Measurements from ENCODE around the gene FAHD1.
A peak's percentile ranks its signal among the peaks of the same experiment; 100 is the strongest.
"Not testable (repeated sequence)": the region's sequence is repeated elsewhere in the genome, so short reads cannot be mapped to it uniquely, and the experiment has no call there.

Gene FAHD1

DNA sequence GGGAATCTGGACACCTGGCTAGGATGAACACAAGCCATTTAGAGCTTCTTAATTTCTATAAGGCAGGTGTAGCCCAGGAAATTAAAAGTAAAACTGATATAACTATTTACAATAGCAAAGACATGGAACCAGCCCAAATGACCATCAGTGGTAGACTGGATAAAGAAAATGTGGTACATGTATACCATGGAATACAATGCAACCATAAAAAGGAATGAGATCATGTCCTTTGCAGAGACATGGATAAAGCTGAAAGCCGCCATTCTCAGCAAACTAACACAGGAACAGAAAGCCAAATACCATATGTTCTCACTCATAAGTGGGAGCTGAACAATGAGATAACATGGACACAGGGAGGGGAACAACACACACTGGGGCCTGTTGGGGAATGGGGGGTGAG is 19.4 kb downstream of the FAHD1 start:
- no peak for DNase-seq (ENCODE audit: low spot score)

DNA sequence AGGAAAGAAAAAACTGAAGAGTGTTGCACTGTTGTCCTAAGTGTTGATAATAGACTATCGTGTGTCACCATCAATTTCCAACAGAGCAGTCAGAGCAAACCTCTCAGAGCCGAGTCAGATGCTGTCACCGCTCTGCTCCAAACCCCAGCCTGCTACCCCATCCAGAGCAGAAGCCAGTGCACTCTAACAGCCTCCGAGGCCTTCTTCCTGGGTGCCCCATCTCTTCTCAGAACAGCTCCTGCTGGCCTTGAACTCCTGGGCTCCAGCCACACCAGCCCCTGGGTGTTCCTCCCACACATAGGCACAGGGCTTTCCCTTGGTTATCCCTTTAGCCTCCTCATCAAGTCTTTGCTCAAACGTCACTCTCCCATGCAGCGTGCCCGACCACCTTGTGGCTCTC is 24.0 kb downstream of the FAHD1 start:
- DNase-seq (ENCODE audit: low spot score) = no peak

DNA sequence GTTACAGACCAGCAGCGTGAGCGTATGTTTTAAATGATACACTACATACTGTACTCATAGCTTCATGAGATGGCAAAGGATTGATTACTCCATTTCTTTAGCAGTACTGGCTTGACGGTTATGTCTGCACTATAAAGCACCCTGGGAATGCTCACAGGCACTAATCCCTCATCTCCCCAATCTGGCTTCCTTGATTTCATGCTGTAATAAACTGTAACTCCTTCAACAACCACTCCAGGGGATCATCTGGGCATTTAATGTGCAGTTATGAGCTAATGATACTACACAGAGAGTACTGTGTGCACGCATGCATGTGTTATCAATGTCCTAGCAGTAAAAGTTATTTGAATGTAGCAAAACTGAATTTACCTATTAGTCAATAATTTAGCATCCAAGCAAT is 24.8 kb downstream of the FAHD1 start:
- no peak for DNase-seq (ENCODE audit: low spot score)

DNA sequence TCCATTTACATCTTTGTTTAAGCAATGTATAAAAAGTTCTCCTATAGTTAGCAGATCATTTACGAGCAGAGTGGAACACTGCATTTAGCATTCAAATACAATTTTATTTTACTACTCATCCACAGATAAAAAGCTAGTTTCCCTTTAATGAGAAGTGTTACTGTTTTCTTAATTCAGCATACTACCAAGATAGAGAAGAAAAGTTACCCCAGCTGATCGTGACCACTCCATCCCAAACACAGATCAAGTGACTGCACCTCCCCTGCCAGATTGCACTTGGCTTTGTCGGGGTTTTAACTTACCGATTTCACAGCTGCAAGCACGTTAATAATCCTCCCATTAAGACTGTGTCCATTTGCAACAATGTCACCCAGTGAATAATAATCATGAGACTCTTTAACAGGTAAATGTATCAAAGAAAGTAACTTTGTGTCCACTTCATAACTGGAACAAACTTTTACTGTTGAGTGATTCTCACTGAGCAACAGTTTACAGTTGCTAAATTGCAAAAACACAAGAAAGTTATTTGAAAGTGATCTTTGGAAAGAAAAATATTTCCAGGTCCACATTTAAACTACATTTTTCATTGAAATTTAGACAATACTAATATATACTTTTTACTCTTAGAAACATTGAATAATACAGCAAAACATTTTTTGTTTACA is 30.6 kb downstream of the FAHD1 start:
- DNase-seq (ENCODE audit: low spot score) = no peak

DNA sequence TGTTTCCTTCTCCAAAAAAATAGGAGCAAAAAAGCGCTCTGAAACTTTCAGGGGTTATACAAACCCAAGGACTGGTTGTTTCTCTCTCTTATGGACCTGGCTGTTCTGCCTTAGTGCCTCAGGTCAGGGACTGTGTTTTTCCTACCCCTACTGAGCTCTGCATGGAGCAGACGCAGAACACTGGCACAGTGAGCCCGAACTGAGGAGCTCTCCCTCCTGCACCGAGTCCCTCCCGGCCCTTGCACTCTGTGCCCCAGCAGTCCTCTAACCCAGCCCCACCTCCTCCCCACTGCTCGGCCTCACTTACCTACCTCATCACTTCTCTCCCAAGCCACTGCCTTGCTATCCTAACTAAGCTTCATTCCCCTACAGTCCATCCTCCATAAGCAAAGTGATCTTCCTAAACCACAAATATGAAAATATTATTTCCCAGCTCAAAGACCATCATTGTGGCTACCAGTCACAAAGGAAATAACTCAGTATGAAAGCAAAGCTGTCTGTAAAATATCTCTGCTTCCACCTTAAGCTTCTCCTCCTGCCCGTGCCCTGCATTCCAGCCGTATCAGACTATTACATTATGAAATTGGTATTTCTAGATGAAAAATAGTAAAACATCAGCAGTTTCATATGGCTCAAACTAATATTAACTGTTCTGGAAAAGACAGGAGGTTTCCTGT is 31.3 kb downstream of the FAHD1 start:
- no peak for DNase-seq (ENCODE audit: low spot score)

DNA sequence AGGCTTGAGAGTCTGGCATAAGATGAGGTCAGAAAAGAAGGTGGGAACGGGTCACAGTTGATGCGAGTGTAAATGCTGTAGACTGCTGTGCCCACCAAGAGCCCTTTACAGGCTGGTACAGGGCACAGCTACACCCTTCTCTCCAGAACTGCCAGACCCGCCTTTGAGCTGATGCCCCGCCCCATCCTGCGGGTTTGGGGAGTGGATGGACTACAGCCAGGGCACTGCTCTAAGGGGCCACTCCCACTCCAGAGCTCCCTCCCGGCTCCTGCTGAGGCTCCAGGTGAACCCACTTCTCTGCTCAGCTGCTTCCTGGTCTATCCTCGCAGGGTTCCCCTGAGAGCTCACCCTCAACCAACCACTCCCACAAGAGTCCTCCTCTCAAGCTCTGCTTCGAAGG is 32.6 kb downstream of the FAHD1 start:
- DNase-seq (ENCODE audit: low spot score) = no peak

DNA sequence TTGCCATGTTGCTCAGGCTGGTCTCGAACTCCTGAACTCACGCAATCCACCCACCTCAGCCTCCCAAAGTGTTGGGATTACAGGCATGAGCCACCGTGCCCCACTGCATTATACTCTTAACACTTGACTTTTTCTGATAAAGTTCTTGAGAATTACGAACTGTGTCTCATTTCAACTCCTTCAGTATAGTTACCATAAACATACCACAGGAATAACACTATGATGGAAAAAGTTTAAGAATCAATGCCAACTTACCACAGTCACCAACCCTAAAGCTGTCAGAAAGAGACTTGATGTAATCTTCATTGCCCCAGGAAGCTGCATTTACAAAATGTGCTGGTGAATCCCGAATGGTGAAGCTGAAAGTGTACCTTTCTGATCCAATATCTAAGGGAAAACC is 34.7 kb downstream of the FAHD1 start:
- no peak for DNase-seq (ENCODE audit: low spot score)

DNA sequence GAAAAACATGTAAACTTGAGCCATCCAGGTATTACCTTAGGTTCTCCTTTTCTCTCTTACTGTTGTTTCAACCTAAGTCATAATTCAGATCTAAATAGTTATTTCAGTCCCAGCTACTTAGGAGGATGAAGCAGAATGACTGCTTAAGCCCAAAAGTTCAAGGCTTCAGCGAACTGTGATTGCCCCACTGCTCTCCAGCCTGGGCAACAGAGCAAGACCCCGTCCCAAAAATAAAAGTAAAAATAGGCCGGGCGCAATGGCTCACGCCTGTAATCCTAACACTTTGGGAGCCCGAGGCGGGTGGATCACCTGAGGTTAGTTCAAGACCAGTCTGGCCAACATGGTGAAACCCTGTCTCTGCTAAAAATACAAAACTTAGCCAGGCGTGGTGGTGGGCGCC is 35.4 kb downstream of the FAHD1 start:
- no peak for DNase-seq (ENCODE audit: low spot score)

DNA sequence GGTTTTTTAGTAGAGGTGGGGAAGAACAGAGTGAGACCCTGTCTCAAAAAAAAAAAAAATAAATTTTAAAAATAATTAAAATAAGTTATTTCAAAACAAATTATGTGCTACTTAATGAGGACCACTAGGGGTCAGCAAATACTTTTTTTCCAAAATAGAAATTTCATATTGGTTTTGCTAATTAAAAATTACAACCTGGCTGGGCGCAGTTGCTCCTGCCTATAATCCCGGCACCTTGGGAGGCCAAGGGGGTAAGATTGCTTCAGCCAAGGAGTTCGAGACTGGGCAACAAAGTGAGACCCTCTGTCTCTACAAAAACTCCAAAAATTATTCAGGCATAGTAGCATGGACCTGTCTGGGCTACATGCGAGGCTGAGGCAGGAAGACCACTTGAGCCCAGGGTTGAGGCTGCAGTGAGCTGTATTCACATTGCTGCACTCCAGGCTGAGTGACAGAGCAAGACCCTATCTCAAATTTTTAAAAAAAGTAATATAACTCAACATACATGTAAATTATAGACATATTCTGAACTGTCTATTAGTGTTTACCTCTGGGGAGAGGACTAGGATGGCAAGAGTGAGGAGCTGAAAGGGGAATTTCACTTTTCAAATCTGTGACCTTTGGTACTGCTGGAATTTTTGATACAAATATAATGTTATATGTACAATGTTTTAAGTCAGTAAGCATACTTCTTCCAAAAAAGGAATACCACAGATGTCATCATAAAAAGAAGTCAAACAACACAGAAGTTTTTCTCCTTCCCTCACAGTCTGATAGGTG is 36.9 kb downstream of the FAHD1 start:
- peak; percentile 12 for DNase-seq (ENCODE audit: low spot score)

DNA sequence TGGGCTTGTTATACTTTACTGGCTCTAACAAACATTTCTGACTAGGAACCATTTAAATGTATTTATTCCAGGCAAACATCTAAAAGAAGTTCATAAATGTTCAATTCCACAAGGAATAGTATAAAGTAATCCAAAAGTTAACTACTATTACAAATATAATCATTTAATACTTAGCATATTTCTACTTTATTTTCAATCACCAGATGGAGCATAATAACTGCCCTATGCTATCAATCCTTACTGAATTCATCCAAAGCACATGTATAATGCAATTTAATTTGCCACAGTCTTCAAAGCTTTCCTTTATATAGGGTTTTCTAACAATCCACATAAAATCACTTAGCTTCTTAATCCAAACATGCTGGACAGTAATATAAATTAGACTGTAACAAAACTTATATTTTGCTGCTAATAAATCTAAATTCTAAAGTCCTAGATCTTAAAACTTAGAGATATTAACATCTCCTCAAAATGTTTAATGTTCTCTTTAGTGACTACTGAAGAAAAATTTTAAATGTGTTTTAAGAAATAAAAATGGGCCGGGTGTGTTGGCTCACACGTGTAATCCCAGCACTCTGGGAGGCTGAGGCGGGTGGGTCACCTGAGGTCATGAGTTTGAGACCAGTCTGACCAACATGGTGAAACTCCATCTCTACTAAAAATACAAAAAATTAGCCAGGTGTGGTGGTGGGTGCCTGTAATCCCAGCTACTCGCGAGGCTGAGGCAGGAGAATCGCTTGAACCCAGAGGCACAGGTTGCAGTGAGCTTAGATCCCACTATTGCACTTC is 39.1 kb downstream of the FAHD1 start:
- DNase-seq (ENCODE audit: low spot score) = no peak

DNA sequence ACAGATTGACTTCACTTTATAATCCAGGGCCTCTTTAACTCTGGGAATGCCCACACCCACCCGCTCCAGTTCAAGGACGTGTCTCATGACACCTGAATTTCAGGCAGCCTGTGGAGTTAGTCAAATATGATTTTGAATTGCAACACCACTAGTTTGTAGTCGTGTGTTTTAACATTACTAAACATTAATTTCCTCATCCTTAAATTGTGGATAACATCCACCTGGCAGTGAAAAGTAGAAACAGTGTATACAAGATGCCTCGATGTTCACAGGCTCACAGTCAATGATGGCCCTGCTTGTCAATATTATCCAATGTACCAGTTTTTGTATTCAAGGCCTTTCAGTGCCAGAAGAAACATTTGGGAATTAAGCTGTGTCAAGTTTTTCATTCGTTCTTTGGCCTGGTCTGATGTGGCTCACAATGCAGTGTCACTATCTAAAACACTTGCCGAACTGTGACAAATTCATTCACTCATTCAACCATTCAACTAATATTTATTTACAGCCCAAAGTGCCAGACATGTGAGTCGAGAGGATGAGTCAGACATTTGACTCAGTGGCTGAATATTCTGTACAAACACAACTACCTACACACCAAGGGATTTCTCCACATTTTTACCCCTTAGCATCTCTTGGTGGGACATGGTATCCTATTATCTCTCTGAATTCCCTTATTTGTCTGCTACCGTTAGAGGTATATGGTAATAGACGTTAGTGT is 43.5 kb downstream of the FAHD1 start:
- DNase-seq (ENCODE audit: low spot score) = peak; percentile 20

DNA sequence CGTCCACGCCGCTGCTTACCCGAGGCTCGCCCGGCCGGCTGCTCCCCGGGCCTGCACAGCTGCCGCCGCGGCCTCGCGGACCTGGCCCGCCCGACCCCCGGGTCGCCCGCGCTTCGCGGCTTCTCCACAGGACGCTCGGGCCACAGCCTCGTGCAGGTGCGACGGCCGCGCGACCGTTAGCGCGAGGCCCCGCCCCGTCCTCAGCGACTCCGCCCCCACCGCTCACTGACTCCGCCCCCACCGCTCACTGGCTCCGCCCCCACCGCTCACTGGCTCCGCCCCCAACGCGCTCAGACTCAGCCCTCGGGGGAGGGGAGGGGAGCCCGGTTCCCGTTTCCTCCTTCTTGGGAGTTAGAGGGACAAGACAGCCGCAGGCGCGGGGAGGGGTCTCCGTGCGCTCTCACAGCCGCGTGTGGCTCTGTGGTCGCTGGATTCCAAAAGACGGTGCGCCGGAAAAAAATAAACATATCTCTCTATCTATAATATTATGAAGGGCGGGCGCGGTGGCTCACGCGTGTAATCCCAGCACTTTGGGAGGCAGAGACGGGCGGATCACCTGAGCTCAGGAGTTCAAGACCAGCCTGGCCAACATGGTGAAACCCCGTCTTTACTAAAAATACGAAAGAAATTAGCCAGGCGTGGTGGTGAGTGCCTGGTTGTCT is 45.1 kb downstream of the FAHD1 start, which contains the start of gene MEIOB:
MEIOB (minus strand) TSS at position 191 of the 662 bp plus-strand sequence. CDS start 3,989 bp downstream, outside the sequence.
- no peak for DNase-seq (ENCODE audit: low spot score)

DNA sequence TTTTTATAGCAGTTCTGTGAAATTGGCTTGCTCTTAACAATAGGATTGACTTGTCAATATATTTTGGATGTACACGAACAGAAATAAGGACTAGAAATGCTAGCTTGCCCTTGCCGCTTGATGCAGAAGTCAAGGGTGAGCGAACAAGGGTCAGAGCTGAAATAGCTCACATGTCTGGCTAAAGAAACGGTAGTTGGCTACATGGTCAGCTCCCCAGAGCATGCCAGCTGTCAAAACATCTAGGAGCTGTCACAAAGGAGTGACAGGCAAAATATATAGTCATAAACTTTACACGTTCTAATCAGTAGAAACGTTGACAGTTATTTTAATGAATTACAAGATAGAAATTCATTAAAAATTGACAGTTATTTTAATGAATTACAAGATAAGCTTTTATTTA is 47.8 kb downstream of the FAHD1 start:
- no peak for DNase-seq (ENCODE audit: low spot score)

DNA sequence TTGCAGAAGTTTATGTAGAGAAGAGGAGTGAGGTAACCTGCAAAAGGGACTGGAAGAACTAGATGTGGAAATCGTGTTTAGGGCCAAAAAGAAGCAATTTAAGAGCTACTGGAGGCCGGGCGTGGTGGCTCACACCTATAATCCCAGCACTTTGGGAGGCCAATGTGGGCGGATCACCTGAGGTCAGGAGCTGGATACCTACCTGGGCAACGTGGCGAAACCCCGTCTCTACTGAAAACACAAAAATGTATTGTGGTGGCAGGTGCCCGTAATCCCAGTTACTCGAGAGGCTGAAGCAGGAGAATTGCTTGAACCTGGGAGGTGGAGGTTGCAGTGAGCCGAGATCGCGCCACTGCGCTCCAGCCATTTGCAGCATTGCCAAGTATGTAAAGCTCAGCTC is 49.1 kb downstream of the FAHD1 start:
- not testable (repeated sequence) for DNase-seq (ENCODE audit: low spot score)

DNA sequence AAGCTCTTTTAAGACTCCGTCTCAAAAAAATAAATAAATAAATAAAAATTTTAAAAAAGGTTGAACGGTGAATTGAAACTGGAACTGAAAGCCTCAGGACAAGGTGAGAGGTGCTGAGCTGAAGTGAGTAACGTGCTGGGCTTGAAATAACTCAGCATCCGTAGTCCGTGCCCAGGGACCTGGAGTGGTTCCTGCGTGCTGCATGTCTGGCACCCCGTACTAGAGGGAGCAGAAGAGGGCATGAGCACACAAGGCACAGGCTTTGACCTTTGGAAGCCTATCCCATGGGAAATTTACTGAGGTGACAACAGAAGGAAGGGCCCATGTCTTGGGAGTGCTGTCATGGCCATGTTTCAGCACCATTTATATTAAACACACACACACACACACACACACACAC is 49.5 kb downstream of the FAHD1 start:
- DNase-seq (ENCODE audit: low spot score) = no peak

DNA sequence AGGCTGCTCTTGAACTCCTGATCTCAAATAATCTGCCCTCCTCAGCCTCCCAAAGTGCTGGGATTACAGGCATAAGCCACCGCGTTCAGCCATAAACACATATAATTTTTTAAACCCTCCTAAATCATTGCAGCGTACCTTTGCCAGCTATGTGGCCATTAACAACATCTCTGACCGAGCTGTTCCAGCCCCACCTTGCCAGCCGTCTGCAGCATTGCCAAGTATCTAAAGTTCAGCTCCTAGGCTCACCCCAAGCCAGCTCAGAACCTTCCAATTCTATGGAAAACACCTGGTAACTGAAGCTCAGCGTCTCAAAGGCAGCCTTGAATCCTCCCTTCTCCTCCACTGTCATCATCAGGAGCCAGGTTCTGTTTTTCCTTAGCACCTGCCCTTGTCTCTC is 50.1 kb downstream of the FAHD1 start:
- DNase-seq (ENCODE audit: low spot score) = no peak

DNA sequence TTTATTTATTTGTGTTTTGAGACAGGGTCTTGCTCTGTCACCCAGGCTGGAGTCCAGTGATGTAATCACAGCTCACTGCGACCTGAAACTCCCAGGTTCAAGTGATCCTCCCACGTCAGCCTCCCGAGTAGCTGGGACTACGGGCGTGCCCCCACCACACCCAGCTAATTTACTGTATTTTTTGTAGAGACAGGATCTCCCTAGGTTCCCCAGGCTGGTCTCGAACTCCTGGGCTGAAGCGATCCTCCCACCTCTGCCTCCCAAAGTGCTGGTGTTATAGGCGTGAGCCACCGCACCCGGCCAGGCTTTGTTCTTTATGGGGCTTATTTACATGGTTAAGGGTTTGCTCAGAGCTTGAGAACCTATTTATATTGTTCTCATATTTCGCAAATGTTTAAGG is 50.8 kb downstream of the FAHD1 start:
- DNase-seq (ENCODE audit: low spot score) = no peak

DNA sequence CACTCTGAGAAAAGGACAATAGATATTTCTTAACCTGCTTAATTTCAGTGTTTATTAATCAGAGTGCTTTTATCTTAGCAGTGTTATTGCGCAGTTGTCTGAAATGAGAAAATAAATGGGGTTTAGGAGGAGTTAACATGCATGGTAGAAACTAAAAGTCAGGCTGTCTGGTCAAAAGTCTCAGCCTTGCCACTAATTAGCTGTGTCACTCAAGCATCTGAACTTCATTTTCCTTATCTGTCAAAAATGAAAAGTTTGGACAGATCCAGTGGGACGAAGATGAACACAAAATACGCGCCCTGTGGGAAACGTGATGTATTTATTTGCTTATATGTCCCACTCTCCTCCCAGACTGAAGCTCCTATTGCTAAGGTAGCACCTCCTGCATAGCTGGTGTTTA is 51.2 kb downstream of the FAHD1 start:
- DNase-seq (ENCODE audit: low spot score) = no peak
